Activated CD4-positive, alpha-beta T cell treated with anti-CD3 and anti-CD28 coated beads for 48 hours (primary cell): ENCODE results near the gene CMTM4.
"Not testable (repeated sequence)": the region's sequence is repeated elsewhere in the genome, so short reads cannot be mapped to it uniquely, and the experiment has no call there.

Experiments used
- DNase-seq: peaks from one replicate; pipeline ENCODE4 v3.0.0-alpha.2; 2020

CMTM4 gene

GRCh38 chr16:66703406-66704215 is 7.1 kb upstream of the CMTM4 start:
- no peak for DNase-seq

- no peak for DNase-seq
Observed at GRCh38 chr16:66701516-66701915, 5.0 kb upstream of the CMTM4 start.

DNA sequence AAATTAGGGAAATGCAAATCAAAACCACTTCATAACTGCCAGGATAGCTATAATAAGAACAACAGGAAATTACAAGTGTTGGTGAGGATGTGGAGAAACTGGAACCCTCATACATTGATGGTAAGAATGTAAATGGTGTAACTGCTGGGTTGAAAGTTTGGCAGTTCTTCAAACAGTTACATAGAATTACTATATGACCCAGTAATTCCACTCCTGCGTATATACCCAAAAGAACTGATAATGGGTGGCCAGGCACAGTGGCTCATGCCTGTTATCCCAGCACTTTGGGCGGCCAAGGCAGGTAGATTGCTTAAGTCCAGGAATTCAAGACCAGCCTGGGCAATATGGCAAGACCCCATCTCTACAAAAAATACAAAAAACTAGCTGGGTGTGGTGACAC is 4.5 kb upstream of the CMTM4 start:
- DNase-seq = no peak

- DNase-seq = no peak
Observed at GRCh38 chr16:66699898-66700297, 3.4 kb upstream of the CMTM4 start.

DNA sequence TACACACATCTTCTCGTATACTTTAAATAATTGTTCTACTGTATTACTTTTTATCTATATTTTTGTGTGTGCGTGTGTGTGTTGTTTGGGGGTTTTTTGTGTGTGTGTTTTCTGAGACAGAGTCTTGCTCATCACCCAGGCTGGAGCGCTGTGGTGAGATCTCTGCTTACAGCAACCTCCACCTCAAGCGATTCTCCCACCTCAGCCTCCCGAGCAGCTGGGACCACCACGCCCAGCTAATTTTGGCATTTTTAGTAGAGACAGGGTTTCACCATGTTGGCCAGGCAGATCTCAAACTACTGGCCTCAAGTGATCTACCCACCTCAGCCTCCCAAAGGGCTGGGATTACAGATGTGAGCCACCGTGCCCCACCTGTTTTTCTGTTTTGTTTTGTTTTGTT is 1.5 kb upstream of the CMTM4 start:
- DNase-seq = no peak

GRCh38 chr16:66695935-66696668 is 441 bp downstream of the CMTM4 start:
- DNase-seq = peak; percentile 31

DNA sequence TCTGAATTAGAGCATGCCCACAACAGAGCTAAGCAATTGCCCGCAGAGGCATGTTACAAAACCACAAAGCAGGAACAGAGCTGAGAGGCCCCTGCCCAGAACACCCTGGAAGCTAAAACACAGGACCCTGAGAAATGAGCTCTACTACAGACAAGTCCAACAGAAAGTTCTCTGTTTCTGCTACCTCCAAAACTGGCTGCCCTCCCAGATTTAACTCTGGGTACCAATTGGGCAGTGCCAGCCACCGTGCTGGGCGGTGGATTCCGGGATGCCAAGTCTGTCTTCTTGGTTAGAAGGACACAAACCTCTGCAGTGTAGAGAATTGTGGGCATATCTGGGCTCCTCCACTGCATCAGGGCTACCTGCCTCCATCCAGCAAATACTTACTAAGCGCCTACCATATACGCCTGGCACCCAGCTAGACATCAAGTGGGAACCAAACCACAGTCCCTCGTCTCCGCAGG is 1.0 kb downstream of the CMTM4 start:
- no peak for DNase-seq

DNA sequence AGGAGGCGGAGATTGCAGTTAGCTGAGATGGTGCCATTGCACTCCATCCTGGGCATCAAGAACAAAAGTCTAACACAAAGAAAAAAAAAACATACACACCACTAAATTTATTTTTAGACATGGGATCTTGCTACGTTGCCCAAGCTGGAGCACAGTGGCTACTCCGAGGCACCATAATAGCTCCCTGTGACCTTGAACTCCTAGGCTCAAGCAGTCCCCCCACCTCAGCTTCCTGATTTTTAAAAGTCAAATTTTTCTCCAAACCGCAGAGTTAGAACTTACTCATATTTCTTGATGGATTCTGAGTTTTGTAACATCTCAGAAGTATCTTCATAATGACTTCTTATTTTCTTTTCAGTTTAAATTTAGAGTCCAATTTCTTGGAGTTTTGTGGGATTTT is 3.4 kb downstream of the CMTM4 start:
- DNase-seq = no peak

DNA sequence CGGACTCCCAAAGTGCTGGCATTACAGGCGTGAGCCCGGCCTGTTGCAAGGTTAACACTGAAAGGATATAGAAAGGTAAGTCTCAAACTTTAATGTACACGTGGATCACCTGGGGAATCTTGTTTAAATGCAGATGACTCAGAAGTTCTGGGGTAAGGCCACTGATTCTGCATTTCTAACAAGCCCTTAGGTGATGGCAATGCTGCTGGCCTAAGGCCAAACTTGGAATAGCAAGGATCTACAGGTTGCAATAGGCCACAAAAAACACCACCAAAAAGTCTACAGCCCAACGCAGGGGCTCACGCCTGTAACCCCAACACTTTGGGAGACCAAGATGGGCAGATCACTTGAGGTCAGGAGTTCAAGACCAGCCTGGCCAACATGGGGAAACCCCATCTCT is 4.2 kb downstream of the CMTM4 start:
- DNase-seq = no peak

DNA sequence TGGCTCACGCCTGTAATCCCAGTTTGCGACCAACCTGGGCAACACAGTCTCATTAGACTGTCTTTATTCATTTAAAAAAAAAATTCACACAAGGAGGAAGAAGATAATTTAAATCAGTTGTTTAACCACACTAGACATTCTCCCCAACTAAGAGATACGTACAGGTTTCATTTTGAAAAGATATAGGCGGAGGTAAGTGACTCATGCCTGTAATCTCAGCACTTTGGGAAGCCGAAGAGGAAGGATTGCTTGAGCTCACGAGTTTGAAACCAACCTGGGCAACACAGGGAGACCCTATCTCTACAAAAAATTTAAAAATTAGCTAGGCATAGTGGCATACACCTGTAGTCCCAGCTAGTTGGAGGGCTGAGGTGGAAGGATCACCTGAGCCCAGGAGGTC is 5.3 kb downstream of the CMTM4 start:
- DNase-seq = no peak

- DNase-seq = no peak
Observed at GRCh38 chr16:66690106-66690847, 6.3 kb downstream of the CMTM4 start.

GRCh38 chr16:66689282-66689681 is 7.3 kb downstream of the CMTM4 start:
- no peak for DNase-seq

DNA sequence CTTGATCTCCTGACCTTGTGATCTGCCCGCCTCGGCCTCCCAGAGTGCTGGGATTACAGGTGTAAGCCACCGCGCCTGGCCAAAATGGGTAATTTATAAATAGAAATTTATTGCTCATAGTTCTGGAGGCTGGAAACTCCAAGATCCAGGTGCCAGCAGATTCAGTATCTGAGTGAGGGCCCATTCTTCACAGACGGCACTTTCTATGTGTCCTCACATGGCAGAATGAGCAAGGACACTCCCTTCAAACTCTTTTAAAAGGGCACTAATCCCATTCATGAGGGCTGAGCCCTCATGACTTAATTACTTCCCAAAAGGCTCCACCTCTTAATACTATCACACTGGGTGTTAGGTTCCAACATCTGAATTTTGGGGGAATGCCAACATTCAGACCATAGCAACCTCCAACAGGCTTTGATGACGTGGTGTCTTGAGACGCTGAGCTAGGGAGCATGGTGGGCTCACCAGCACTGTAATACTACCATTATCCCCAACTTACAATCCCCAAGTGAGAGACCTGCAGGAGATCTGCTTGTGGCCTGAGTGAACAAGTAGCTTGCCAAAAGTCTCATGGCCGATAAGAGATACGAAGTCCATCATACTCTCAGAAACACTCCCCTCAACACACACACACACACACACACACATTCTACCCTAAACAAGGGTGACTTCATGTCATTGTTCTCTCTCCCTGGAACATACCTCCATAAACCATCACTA is 8.5 kb downstream of the CMTM4 start:
- no peak for DNase-seq

GRCh38 chr16:66685501-66686115 is 10.9 kb downstream of the CMTM4 start:
- not testable (repeated sequence) for DNase-seq

- DNase-seq = no peak
Observed at GRCh38 chr16:66682271-66682670, 14.3 kb downstream of the CMTM4 start.

DNA sequence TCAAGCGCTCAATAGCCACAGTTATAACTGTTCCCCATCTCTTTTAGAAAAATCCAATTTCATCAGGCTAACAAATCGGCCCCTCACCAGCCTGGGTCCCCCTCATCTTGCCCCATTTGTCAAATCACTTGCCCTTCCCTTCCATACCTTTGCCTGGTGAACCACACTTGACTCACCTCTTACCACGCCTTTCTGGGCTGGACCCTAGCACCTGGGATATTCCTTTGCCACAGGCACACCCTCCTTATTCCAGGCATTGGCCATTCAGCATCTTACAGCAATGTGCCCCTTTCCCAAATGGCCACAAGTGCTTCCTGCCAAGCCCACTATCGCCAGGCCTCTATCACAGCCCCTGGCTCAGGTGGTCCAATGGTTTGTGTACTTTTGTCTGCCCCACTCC is 14.9 kb downstream of the CMTM4 start:
- no peak for DNase-seq

GRCh38 chr16:66678337-66678736 is 18.2 kb downstream of the CMTM4 start:
- no peak for DNase-seq

DNA sequence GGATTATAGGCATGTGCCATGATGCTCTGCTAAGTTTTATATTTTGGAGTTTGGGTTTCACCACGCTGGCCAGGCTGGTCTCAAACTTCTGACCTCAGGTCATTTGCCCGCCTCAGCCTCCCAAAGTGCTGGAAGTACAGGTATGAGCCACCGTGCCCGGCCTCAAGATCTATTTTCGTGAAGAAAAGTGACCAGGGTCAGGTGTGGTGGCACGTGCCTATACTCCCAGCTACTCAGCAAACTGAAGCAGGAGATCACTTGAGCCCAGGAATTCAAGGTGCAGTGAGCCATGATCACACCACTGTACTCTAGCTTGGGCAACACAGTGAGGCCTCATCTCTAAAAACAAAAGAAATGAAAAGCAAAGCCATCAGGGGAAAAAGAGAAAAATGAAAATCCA is 18.7 kb downstream of the CMTM4 start:
- DNase-seq = no peak

GRCh38 chr16:66677179-66677578 is 19.4 kb downstream of the CMTM4 start:
- DNase-seq = no peak

- no peak for DNase-seq
Observed at GRCh38 chr16:66676599-66676998, 19.9 kb downstream of the CMTM4 start.

GRCh38 chr16:66673691-66674090 is 22.9 kb downstream of the CMTM4 start:
- no peak for DNase-seq

- DNase-seq = no peak
Observed at GRCh38 chr16:66670691-66671388, 25.7 kb downstream of the CMTM4 start.
